ENCODE results near the gene RAD21L1. TPM values are rescaled to one million over a fixed set of nuclear protein-coding genes. Genes with fewer than 3 reads are reported as not detected.

Gene RAD21L1
- total RNA-seq, 1 donor from 2014 or later = 1.1 TPM

DNA sequence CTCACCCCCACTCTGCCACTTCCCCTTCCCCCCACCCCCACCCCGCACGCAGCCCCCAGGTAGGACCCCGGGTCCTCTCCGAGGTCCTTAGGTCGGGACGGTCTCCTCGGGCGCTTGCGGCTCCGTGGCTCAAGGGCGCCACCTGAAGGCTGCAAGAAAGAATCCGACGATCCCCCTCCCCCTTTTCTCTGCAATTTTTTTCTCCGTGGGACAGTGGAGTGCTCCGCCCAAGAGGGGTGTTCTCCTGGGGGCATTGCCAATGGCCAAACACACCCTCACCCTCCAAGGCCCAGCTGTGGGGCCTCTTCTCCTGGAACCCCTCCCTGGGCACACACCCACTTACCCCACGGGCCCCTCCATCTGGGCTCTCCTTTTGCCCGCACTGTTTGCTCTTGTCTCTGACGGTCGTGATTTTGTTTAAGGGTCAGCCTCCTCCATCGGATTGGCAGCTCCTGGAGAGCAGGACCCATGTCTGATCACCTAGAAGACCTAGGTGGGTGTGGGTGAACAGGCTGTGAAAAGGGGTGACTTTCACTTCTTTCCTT is 40.0 kb upstream of the RAD21L1 start:
- Mint-ChIP-seq H3K27me3 (ENCODE audit: unreplicated experiment) (peaks cover 18% of the 10 kb centered on the region), H3K36me3 (ENCODE audit: low read depth, unreplicated experiment) (peaks cover 8% of the 10 kb centered on the region), H3K9me3 (ENCODE audit: unreplicated experiment) (no peaks in the 10 kb centered on the region), H3K27ac (ENCODE audit: unreplicated experiment) (no peak overlapping the region), H3K4me3 (ENCODE audit: unreplicated experiment) (peak overlapping the region; percentile 93), H3K4me1 (ENCODE audit: unreplicated experiment) (peaks cover 34% of the 10 kb centered on the region)
- peak; percentile 80 for DNase-seq (ENCODE audit: low spot score)
- TF ChIP-seq, protein P1, sequence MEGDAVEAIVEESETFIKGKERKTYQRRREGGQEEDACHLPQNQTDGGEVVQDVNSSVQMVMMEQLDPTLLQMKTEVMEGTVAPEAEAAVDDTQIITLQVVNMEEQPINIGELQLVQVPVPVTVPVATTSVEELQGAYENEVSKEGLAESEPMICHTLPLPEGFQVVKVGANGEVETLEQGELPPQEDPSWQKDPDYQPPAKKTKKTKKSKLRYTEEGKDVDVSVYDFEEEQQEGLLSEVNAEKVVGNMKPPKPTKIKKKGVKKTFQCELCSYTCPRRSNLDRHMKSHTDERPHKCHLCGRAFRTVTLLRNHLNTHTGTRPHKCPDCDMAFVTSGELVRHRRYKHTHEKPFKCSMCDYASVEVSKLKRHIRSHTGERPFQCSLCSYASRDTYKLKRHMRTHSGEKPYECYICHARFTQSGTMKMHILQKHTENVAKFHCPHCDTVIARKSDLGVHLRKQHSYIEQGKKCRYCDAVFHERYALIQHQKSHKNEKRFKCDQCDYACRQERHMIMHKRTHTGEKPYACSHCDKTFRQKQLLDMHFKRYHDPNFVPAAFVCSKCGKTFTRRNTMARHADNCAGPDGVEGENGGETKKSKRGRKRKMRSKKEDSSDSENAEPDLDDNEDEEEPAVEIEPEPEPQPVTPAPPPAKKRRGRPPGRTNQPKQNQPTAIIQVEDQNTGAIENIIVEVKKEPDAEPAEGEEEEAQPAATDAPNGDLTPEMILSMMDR (IDR thresholded peaks at IDR 0.05; ENCODE audit: unreplicated experiment) = peak; percentile 67

DNA sequence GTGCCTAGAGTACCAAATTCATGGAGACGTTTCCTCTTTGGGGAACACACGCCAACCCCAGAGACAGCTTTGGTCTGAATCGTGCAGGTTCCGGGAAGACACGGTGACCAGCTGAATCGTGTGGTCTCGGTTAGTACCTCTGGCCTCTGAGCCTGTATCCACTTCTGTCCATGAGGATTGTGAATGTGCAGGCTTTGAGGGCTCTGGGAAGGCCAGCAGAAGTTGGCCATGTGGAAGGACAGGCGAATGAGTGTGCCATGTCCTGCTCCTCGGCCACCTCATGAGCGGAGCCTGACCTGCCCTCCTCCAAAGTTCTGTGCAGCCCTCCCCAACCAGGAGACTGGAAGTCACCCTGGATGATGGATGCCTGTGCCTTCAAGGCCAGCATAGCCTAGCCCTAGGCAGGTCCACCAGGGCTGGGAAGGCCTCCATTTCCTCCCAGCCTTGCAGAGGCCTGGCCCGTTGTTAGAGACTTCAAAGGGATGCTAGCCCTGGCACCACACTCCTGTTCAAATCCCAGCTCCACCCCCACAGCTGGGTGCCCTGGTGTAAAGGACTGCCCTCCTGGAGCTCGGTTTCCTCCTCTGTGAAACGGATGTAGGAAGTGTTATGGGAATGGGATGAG is 39.4 kb upstream of the RAD21L1 start:
- DNase-seq (ENCODE audit: low spot score) = peak; percentile 43
- Mint-ChIP-seq H3K27me3 (ENCODE audit: unreplicated experiment) (peaks cover 17% of the 10 kb centered on the region), H3K4me3 (ENCODE audit: unreplicated experiment) (peak overlapping the region; percentile 93), H3K4me1 (ENCODE audit: unreplicated experiment) (peaks cover 34% of the 10 kb centered on the region), H3K36me3 (ENCODE audit: low read depth, unreplicated experiment) (peaks cover 8% of the 10 kb centered on the region), H3K9me3 (ENCODE audit: unreplicated experiment) (no peaks in the 10 kb centered on the region), H3K27ac (ENCODE audit: unreplicated experiment) (no peak overlapping the region)
- TF ChIP-seq, protein P1 (IDR thresholded peaks at IDR 0.05; ENCODE audit: unreplicated experiment) = no peak

DNA sequence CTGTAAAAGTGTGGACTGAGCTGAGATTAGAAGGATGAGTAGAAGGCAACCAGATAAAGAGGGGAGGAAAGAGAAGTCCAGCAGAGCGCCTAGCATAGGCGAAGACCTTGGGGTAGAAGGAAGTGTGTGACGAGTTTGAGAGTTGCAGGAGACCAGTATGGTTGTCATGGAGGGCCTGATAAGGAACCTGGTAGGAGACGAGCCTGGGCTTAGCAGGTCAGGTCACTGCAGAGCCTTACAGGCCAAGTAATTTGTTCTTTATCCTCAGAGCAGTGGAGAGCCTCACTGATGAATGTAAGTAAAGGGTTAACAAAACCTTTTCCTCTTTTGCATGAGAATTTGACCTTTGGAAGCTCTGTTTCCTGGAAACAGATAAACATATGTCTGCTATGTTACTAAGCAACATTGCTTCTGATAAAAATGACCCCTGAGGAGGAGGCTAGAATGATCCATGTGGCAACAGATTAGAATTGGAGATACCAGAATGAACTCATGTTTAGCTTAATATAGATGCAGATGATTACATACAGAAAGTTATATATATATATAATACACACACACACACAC is 38.2 kb upstream of the RAD21L1 start:
- no peak for DNase-seq (ENCODE audit: low spot score)
- Mint-ChIP-seq H3K9me3 (ENCODE audit: unreplicated experiment) (no peaks in the 10 kb centered on the region), H3K27ac (ENCODE audit: unreplicated experiment) (no peak overlapping the region), H3K36me3 (ENCODE audit: low read depth, unreplicated experiment) (peaks cover 8% of the 10 kb centered on the region), H3K4me1 (ENCODE audit: unreplicated experiment) (peaks cover 24% of the 10 kb centered on the region), H3K4me3 (ENCODE audit: unreplicated experiment) (no peak overlapping the region), H3K27me3 (ENCODE audit: unreplicated experiment) (peaks cover 16% of the 10 kb centered on the region)
- TF ChIP-seq, protein P1 (IDR thresholded peaks at IDR 0.05; ENCODE audit: unreplicated experiment) = no peak

DNA sequence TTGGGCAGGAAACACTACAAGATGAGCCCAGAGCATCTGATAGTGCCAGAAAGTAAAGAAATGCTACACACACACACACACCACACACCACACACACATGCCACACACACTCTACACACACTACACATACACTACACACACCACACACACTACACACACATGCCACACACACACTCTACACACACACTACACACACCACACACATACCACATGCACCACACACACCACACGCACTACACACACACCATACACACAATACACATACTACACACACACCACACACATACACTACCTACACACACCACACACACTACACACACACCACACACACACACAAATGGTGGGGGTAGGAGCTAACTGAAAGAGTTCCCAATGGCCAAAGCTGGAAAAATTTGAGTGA is 37.5 kb upstream of the RAD21L1 start:
- Mint-ChIP-seq H3K27ac (ENCODE audit: unreplicated experiment) (no peak overlapping the region), H3K27me3 (ENCODE audit: unreplicated experiment) (peaks cover 16% of the 10 kb centered on the region), H3K4me1 (ENCODE audit: unreplicated experiment) (peaks cover 17% of the 10 kb centered on the region), H3K36me3 (ENCODE audit: low read depth, unreplicated experiment) (peaks cover 8% of the 10 kb centered on the region), H3K9me3 (ENCODE audit: unreplicated experiment) (no peaks in the 10 kb centered on the region), H3K4me3 (ENCODE audit: unreplicated experiment) (no peak overlapping the region)
- TF ChIP-seq, protein P1 (IDR thresholded peaks at IDR 0.05; ENCODE audit: unreplicated experiment) = no peak
- DNase-seq (ENCODE audit: low spot score) = no peak

DNA sequence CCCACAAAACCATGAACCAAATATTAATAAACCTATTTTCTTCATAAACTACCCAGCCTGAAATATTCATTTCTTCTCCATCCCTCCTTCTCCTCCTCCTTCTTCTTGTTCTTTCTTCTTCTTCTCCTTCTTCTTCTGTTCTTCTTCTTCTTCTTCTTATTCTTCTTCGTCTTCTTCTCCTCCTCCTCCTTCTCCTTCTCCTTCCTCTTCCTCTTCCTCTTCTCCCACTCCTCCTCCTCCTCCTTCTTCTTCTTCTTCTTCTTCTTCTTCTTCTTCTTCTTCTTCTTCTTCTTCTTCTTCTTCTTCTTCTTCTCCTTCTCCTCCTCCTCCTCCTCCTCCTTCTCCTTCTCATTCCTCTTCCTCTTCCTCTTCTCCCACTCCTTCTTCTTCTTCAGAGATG is 36.0 kb upstream of the RAD21L1 start:
- Mint-ChIP-seq H3K4me1 (ENCODE audit: unreplicated experiment) (peaks cover 5% of the 10 kb centered on the region), H3K36me3 (ENCODE audit: low read depth, unreplicated experiment) (peaks cover 4% of the 10 kb centered on the region), H3K27me3 (ENCODE audit: unreplicated experiment) (peaks cover 6% of the 10 kb centered on the region), H3K4me3 (ENCODE audit: unreplicated experiment) (no peak overlapping the region), H3K9me3 (ENCODE audit: unreplicated experiment) (no peaks in the 10 kb centered on the region), H3K27ac (ENCODE audit: unreplicated experiment) (peak overlapping the region; percentile 76)
- DNase-seq (ENCODE audit: low spot score) = no peak
- TF ChIP-seq, protein P1 (IDR thresholded peaks at IDR 0.05; ENCODE audit: unreplicated experiment) = no peak

All from endothelial cell (in vitro differentiated cells).